T-cell (primary cell): Measurements from ENCODE around the gene GRIK4. TPM values are rescaled to one million over a fixed set of nuclear protein-coding genes. Genes with fewer than 3 reads are reported as not detected.
A peak's percentile ranks its signal among the peaks of the same experiment; 100 is the strongest.

Experiments
- ATAC-seq, 4 experiments: fragments of 200-7000 bp in 3 of 4; fragments of 150-1000 bp in 1 of 4; cut with Tn5 transposase; replicated peaks in 1 of 4; 1 replicate in 3 of 4; 2 replicates in 1 of 4; pipeline ENCODE4 v1.10.0; 2021; ENCODE audit warnings: moderate library complexity in 3 of 4, mild to moderate bottlenecking in 2 of 4, moderate number of reproducible peaks in 1 of 4
- CTCF ChIA-PET, 2 donors: fragments of 300-600 bp; sonication (Branson Sonifier 250); formaldehyde crosslinking; loops; one replicate each; lab custom pipeline; 2022; ENCODE audit warnings: antibody characterized with exemption in 2 of 2; lab: Charles Lee
- POLR2A ChIA-PET, 2 donors: fragments of 300-600 bp; sonication (Branson Sonifier 250); formaldehyde crosslinking; loops; one replicate each; lab custom pipeline; 2022; ENCODE audit warnings: antibody characterized with exemption in 2 of 2; lab: Charles Lee
- DNase-seq, 35 experiments: peaks; one replicate each; pipeline versions ENCODE4 v3.0.0 to v3.0.0-alpha.2; 2013 to 2023
- H3K27ac ChIP-seq: one replicate; pipeline ENCODE4 v1.5.1; 2013; ENCODE audit warnings: low read length
- H3K27me3 ChIP-seq, 2 experiments: replicated peaks in 1 of 2; 1 replicate in 1 of 2; 2 replicates in 1 of 2; pipeline versions ENCODE4 v1.6.1 to v1.7.0; 2013; ENCODE audit warnings: low read length in 1 of 2, mixed read lengths in 1 of 2; ENCODE audit not compliant: control insufficient read depth in 2 of 2, insufficient read depth in 2 of 2; ENCODE audit errors: extremely low read depth in 1 of 2
- H3K36me3 ChIP-seq, 2 donors: 1 replicate in 1 of 2; 2 replicates in 1 of 2; pipeline versions ENCODE4 v1.6.1 to v1.7.0; 2013; ENCODE audit warnings: low read length in 1 of 2; ENCODE audit not compliant: control insufficient read depth in 2 of 2, insufficient read depth in 1 of 2; ENCODE audit errors: extremely low read depth in 1 of 2
- H3K4me1 ChIP-seq, 2 experiments: 1 replicate in 1 of 2; 2 replicates in 1 of 2; pipeline versions ENCODE4 v1.6.1 to v1.7.0; 2013; ENCODE audit warnings: low read length in 2 of 2, mixed read lengths in 1 of 2; ENCODE audit not compliant: insufficient read depth in 2 of 2, control insufficient read depth in 1 of 2; ENCODE audit errors: extremely low read depth in 1 of 2
- H3K4me3 ChIP-seq, 2 donors: 1 replicate in 1 of 2; 2 replicates in 1 of 2; pipeline versions ENCODE4 v1.5.1 to v1.7.0; 2013; ENCODE audit warnings: mild to moderate bottlenecking in 2 of 2, low read length in 1 of 2, moderate library complexity in 1 of 2; ENCODE audit not compliant: control insufficient read depth in 1 of 2; ENCODE audit errors: extremely low read depth in 1 of 2
- H3K9me3 ChIP-seq: 2 replicates; pipeline ENCODE4 v1.7.0; 2013
- H3K27ac Mint-ChIP-seq, 2 donors: one replicate each; pipeline ENCODE4 v1.8.0; 2020 to 2021; ENCODE audit warnings: mild to moderate bottlenecking in 2 of 2, mixed read lengths in 2 of 2
- H3K27me3 Mint-ChIP-seq, 2 donors: one replicate each; pipeline ENCODE4 v1.8.0; 2021 to 2022; ENCODE audit warnings: mixed read lengths in 2 of 2
- H3K36me3 Mint-ChIP-seq: one replicate; pipeline ENCODE4 v1.8.0; 2021; ENCODE audit warnings: mixed read lengths
- H3K4me1 Mint-ChIP-seq, 3 donors: one replicate each; pipeline ENCODE4 v1.8.0; 2020 to 2022; ENCODE audit warnings: mixed read lengths in 3 of 3, mild to moderate bottlenecking in 1 of 3
- H3K4me3 Mint-ChIP-seq, 3 donors: one replicate each; pipeline ENCODE4 v1.8.0; 2020 to 2022; ENCODE audit warnings: mild to moderate bottlenecking in 3 of 3, mixed read lengths in 3 of 3, moderate library complexity in 3 of 3
- H3K9me3 Mint-ChIP-seq, 3 donors: one replicate each; pipeline ENCODE4 v1.8.0; 2020 to 2022; ENCODE audit warnings: mixed read lengths in 3 of 3
- WGBS: methylation state at CpG from one replicate; pipeline ENCODE4 v1.1.5; 2013; ENCODE audit warnings: missing lambda C conversion rate; ENCODE audit not compliant: insufficient coverage; 5-methylcytosine and 5-hydroxymethylcytosine counted together
- total RNA-seq, 35 experiments: library from RNA in 6 of 35; stranded (reverse) in 6 of 35; fragments of 120-200 nt in 1 of 35; gene quantifications; one replicate each; pipeline versions ENCODE4 v1.2.1 to v1.2.4 and lab custom pipeline; 2013 to 2026

Gene GRIK4
- total RNA-seq, 5 donors from 2014 or later (not counting 1 experiment from before 2014, with no cell fraction given) = 0.09 TPM; not detected in 4

DNA sequence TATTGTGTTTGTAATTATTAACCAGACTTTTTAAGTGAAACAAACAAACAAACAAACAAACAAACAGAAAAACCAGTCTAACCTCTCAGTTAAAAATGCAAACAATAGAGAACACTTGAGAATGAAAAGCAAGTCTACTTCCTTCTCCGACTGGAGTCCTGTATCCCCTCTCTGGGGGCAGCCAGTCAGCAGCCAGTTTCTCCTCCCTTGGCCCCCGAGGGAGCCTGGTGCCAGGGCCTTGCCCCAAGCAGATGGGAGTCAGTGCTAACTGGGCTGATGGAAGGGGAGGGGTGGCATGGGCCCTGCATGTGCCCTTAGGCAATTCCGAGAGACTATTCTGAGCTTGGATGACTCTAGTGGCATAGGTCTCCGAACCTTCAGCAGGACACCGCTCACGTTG lies 137.2 kb downstream of the GRIK4 start:
- CTCF ChIA-PET = interaction anchor here (0.6 kb wide), 2 partner anchors 10 to 16 kb away, joined by 3 read pairs; no protein-coding TSS in a partner anchor
- Histone ChIP-seq H3K9me3 (no peaks in the 10 kb centered on the region), H3K27ac (no peak overlapping the region), H3K27me3 (peaks cover 0 to 43% of the 10 kb centered on the region in 2 experiments), H3K36me3 (no peaks in the 10 kb centered on the region), H3K4me1 (no peaks in the 10 kb centered on the region), H3K4me3 (no peak overlapping the region)
- Mint-ChIP-seq H3K27ac (no peak overlapping the region), H3K27me3 (peaks cover 20 to 23% of the 10 kb centered on the region in 2 donors), H3K36me3 (no peaks in the 10 kb centered on the region), H3K9me3 (no peaks in the 10 kb centered on the region), H3K4me3 (no peak overlapping the region), H3K4me1 (no peaks in the 10 kb centered on the region)
- WGBS = 60% methylated on average over 1 of the region's 6 CpGs
- POLR2A ChIA-PET = no interaction called here
- ATAC-seq (no peak), DNase-seq (no peak)

DNA sequence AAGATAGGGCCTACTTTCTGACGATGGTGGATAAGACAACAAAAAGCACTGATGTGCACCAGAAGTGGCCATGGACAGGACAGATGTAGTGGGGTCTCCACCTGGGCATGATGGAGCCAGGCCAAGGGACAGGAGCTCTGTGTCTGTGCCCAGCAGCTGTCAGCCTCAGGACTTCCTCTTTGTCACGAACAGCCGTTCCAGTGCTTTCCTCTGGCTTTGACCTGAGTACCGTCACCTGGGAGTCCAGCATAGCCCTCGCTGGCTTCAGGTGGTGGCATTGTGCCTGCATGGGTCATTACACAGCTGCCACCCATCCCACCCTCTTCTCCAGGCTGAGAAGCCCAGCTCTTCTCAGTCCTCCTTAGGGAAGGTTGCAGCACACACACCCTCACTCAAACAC lies 137.8 kb downstream of the GRIK4 start:
- POLR2A ChIA-PET = no interaction called here
- Histone ChIP-seq H3K36me3 (no peaks in the 10 kb centered on the region), H3K27ac (no peak overlapping the region), H3K4me3 (no peak overlapping the region), H3K4me1 (no peaks in the 10 kb centered on the region), H3K9me3 (no peaks in the 10 kb centered on the region), H3K27me3 (peaks cover 0 to 44% of the 10 kb centered on the region in 2 experiments)
- no peak overlapping the region for H3K4me3 Mint-ChIP-seq
- no peak for DNase-seq
- no peaks in the 10 kb centered on the region for H3K9me3 Mint-ChIP-seq
- CTCF ChIA-PET = interaction anchor here in 1 of 2 donors (0.6 kb wide), 1 partner anchor 16 kb away, joined by 3 read pairs; no protein-coding TSS in a partner anchor
- no peaks in the 10 kb centered on the region for H3K36me3 Mint-ChIP-seq
- ATAC-seq = no peak
- no peak overlapping the region for H3K27ac Mint-ChIP-seq
- WGBS = 36% methylated on average over 5 of the region's 5 CpGs
- no peaks in the 10 kb centered on the region for H3K4me1 Mint-ChIP-seq
- H3K27me3 Mint-ChIP-seq = peaks cover 20 to 23% of the 10 kb centered on the region in 2 donors

DNA sequence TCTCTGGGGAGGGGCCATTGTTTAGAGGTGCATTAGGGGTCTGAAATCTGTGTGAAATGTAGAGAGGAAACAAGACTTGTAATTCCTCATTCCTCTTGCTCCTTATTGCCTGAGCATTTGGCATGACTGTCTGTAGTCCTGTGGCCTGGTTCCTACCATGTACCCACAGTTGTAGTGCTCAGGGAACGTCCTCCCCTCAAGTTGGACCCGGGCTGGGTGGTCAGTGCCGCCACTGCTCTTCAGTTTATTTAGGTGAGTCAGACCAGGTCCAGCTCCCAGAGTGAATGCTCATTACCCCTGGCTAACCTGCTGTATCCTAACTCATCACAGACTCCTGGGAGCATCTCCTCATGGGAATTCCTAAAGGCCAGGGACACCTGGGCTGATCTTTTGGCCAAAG lies 139.8 kb downstream of the GRIK4 start:
- Mint-ChIP-seq H3K27ac (no peak overlapping the region), H3K9me3 (no peaks in the 10 kb centered on the region), H3K4me3 (no peak overlapping the region), H3K4me1 (no peaks in the 10 kb centered on the region), H3K27me3 (peaks cover 24 to 29% of the 10 kb centered on the region in 2 donors), H3K36me3 (no peaks in the 10 kb centered on the region)
- no peak for ATAC-seq
- no peak overlapping the region for H3K27ac ChIP-seq
- no peaks in the 10 kb centered on the region for H3K36me3 ChIP-seq
- ChIA-PET POLR2A (no interaction called here), CTCF (interaction anchor here in 1 of 2 donors (0.6 kb wide), 1 partner anchor 311 kb away, joined by 3 read pairs; no protein-coding TSS in a partner anchor)
- H3K9me3 ChIP-seq = no peaks in the 10 kb centered on the region
- WGBS = 57% methylated on average over 3 of the region's 3 CpGs
- no peak for DNase-seq
- peaks cover 0 to 36% of the 10 kb centered on the region in 2 experiments for H3K27me3 ChIP-seq
- no peak overlapping the region for H3K4me3 ChIP-seq
- H3K4me1 ChIP-seq = no peaks in the 10 kb centered on the region

DNA sequence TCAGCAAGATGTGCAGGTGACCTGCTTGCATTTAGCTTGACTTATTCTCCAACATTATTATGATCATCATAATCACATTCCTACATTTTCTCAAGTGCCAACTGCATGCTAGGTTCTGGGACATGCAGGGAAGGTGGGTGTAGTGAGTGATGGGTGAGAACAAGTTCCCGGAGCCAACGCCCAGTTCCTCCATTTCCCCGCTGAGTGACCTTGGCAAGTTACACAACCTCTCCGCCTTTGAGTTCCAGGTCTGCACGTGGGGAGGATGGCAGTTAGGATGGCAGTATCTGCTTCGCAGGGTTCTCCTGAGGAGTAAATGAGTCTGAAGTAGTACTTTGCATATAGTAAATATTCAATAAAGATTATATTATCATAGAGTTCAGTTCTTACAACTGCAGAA lies 140.3 kb downstream of the GRIK4 start:
- Histone ChIP-seq H3K4me1 (no peaks in the 10 kb centered on the region), H3K27me3 (peaks cover 0 to 36% of the 10 kb centered on the region in 2 experiments), H3K9me3 (no peaks in the 10 kb centered on the region), H3K36me3 (no peaks in the 10 kb centered on the region), H3K27ac (no peak overlapping the region), H3K4me3 (no peak overlapping the region)
- POLR2A ChIA-PET = no interaction called here
- 85% methylated on average over 2 of the region's 6 CpGs for WGBS
- ATAC-seq (no peak), DNase-seq (no peak)
- H3K27ac Mint-ChIP-seq = no peak overlapping the region
- no peaks in the 10 kb centered on the region for H3K4me1 Mint-ChIP-seq
- H3K4me3 Mint-ChIP-seq = no peak overlapping the region
- no peaks in the 10 kb centered on the region for H3K36me3 Mint-ChIP-seq
- H3K9me3 Mint-ChIP-seq = no peaks in the 10 kb centered on the region
- peaks cover 21 to 29% of the 10 kb centered on the region in 2 donors for H3K27me3 Mint-ChIP-seq
- CTCF ChIA-PET = interaction anchor here in 1 of 2 donors (0.6 kb wide), 1 partner anchor 311 kb away, joined by 3 read pairs; no protein-coding TSS in a partner anchor

DNA sequence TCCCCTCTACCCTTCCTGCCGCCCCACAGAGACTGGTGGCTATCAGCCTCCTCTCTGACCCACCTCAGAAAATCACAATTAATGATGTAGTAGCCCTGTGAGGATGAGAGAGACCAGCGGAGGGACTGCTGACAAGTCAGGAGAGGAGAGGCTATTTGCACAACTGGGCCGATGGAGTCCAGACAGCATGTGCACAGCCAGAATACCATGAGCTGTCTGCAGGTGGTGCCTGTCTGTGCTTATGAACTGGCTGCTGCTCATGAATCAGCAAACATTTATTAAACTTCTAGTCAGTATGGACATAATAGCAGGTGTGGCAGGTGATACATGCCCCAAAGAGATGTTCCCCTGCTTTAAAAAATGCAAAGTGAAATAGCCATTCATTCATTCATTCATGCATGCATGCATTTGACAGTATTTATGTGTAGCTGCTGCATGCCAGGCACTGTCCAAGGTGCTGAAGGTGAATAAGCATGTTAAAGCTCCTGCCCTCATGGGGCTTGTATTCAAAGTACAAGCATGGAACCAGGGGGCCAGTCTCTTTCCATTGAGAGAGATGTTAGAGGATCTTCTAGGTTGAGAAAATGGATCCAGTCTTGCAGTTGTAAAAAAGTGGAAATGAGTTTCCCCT lies 141.3 kb downstream of the GRIK4 start:
- Histone ChIP-seq H3K4me1 (no peaks in the 10 kb centered on the region), H3K36me3 (no peaks in the 10 kb centered on the region), H3K4me3 (no peak overlapping the region), H3K9me3 (no peaks in the 10 kb centered on the region), H3K27ac (no peak overlapping the region), H3K27me3 (peaks cover 0 to 35% of the 10 kb centered on the region in 2 experiments)
- ChIA-PET CTCF (no interaction called here), POLR2A (no interaction called here)
- Mint-ChIP-seq H3K9me3 (no peaks in the 10 kb centered on the region), H3K4me3 (no peak overlapping the region), H3K27me3 (peaks cover 21 to 29% of the 10 kb centered on the region in 2 donors), H3K27ac (no peak overlapping the region), H3K36me3 (no peaks in the 10 kb centered on the region), H3K4me1 (no peaks in the 10 kb centered on the region)
- DNase-seq (peak in 1 of 35 experiments; percentile 7), ATAC-seq (no peak)
- WGBS = 92% methylated on average over 2 of the region's 3 CpGs

DNA sequence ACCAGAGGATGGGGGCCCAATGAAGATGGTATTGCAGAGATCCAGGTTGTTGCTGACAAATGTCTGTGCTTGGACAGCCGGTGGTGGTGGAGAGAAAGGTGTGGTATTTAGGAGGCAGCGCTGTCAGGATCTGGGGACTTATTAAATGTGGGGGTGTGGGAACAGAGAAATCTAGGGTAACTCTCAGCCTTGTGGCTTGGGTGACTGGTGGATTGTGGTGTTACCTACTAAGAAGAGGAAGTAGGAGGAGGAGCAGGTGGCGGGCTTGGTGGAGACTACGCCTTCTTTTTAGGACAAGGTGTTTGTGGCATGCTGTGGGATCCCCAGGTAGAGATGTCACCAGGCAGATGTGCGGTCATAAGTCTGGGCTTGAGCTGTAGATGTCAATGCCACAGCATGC lies 144.0 kb downstream of the GRIK4 start:
- no peak overlapping the region for H3K27ac Mint-ChIP-seq

More for the DNA sequence above, 144.0 kb downstream of the GRIK4 start:
- H3K4me1 ChIP-seq = no peaks in the 10 kb centered on the region
- ATAC-seq (no peak), DNase-seq (no peak)
- H3K9me3 ChIP-seq = no peaks in the 10 kb centered on the region
- H3K4me3 ChIP-seq = no peak overlapping the region
- Mint-ChIP-seq H3K4me3 (no peak overlapping the region), H3K36me3 (no peaks in the 10 kb centered on the region), H3K4me1 (no peaks in the 10 kb centered on the region), H3K9me3 (no peaks in the 10 kb centered on the region), H3K27me3 (peaks cover 22 to 24% of the 10 kb centered on the region in 2 donors)
- 40% methylated on average over 4 of the region's 5 CpGs for WGBS
- no peak overlapping the region for H3K27ac ChIP-seq
- H3K27me3 ChIP-seq = peaks cover 0 to 37% of the 10 kb centered on the region in 2 experiments
- ChIA-PET CTCF (no interaction called here), POLR2A (no interaction called here)
- no peaks in the 10 kb centered on the region for H3K36me3 ChIP-seq
